ENCODE results near the gene ATOSB.
A peak's percentile ranks its signal among the peaks of the same experiment; 100 is the strongest.
"Not testable (repeated sequence)": the region's sequence is repeated elsewhere in the genome, so short reads cannot be mapped to it uniquely, and the experiment has no call there.

Gene ATOSB

GRCh38 chr9:35115680-35116538 is at the start of gene ATOSB:
ATOSB (minus strand) TSS chr9:35115862; CDS start chr9:35108274, 7,588 bp downstream.
- no peak for TF ChIP-seq CTCF (IDR thresholded peaks at IDR 0.05; ENCODE audit: insufficient read depth, missing control alignments)
- no peak for FAIRE-seq
- DNase-seq (ENCODE audit: insufficient read length, low spot score) = peak; percentile 87

GRCh38 chr9:35164711-35165110 is 49.0 kb upstream of the ATOSB start:
- peak; percentile 6 for FAIRE-seq
- TF ChIP-seq CTCF (IDR thresholded peaks at IDR 0.05; ENCODE audit: insufficient read depth, missing control alignments) = no peak
- no peak for DNase-seq (ENCODE audit: insufficient read length, low spot score)

- DNase-seq (ENCODE audit: insufficient read length, low spot score) (no peak), FAIRE-seq (no peak)
- TF ChIP-seq CTCF (IDR thresholded peaks at IDR 0.05; ENCODE audit: insufficient read depth, missing control alignments) = no peak
Measured at GRCh38 chr9:35163413-35163812, 47.8 kb upstream of the ATOSB start.

GRCh38 chr9:35162605-35163315 is 47.1 kb upstream of the ATOSB start:
- no peak for DNase-seq (ENCODE audit: insufficient read length, low spot score)
- peak; percentile 69 for FAIRE-seq
- TF ChIP-seq CTCF (IDR thresholded peaks at IDR 0.05; ENCODE audit: insufficient read depth, missing control alignments) = no peak

- DNase-seq (ENCODE audit: insufficient read length, low spot score) (peak; percentile 89), FAIRE-seq (no peak)
- no peak for TF ChIP-seq CTCF (IDR thresholded peaks at IDR 0.05; ENCODE audit: insufficient read depth, missing control alignments)
Measured at GRCh38 chr9:35161713-35162604, 46.3 kb upstream of the ATOSB start, which contains the start of gene UNC13B. UNC13B (plus strand) TSS chr9:35162009; CDS start chr9:35162284, 275 bp downstream.

- DNase-seq (ENCODE audit: insufficient read length, low spot score) (no peak), FAIRE-seq (no peak)
- TF ChIP-seq CTCF (IDR thresholded peaks at IDR 0.05; ENCODE audit: insufficient read depth, missing control alignments) = no peak
Measured at GRCh38 chr9:35158501-35159280, 43.0 kb upstream of the ATOSB start.

GRCh38 chr9:35157836-35158235 is 42.2 kb upstream of the ATOSB start:
- not testable (repeated sequence) for DNase-seq (ENCODE audit: insufficient read length, low spot score); FAIRE-seq
